NT2/D1 (cell line): ENCODE measurements around the gene NKX3-2.

Experiments used
- SUZ12 ChIP-seq: IDR thresholded peaks from 2 replicates; pipeline ENCODE4 v1.6.1; 2011; ENCODE audit not compliant: insufficient read length, insufficient read depth; ENCODE audit errors: extremely low read depth
- YY1 ChIP-seq: IDR thresholded peaks from 2 replicates; pipeline ENCODE4 v1.6.1; 2011; ENCODE audit not compliant: insufficient read length, insufficient read depth
- ZNF274 ChIP-seq: IDR thresholded peaks from 2 replicates; pipeline ENCODE4 v1.6.1; 2011; ENCODE audit warnings: mild to moderate bottlenecking, low read depth, low read length

- TF ChIP-seq ZNF274, result no peak
- no peak for TF ChIP-seq YY1
- no peak for TF ChIP-seq SUZ12
Measured at GRCh38 chr4:13588954-13589353, 44.6 kb upstream of the NKX3-2 start.
